ENCODE measurements around the gene ALB.

GRCh38 chr4:73436674-73437557, 32.8 kb downstream of the ALB start:
- TF ChIP-seq CTCF (IDR thresholded peaks at IDR 0.05) (no peak), EZH2 (IDR thresholded peaks at IDR 0.05; ENCODE audit: borderline replicate concordance, insufficient read depth, low read depth, low read length, poor library complexity, severe bottlenecking) (no peak)
